ENCODE results near the gene HOOK1. TPM values are rescaled to one million over a fixed set of nuclear protein-coding genes. Genes with fewer than 3 reads are reported as not detected.
A peak's percentile ranks its signal among the peaks of the same experiment; 100 is the strongest.

The HOOK1 gene
- total and polyA plus RNA-seq, 2 donors (not counting 3 experiments of a cell fraction or from before 2014, with no cell fraction given) = not detected

GRCh38 chr1:59803458-59804038, 11.2 kb upstream of the HOOK1 start:
- Histone ChIP-seq H3K4me1 (ENCODE audit: control insufficient read depth, extremely low read depth, insufficient read depth, low read length) (no peaks in the 10 kb centered on the region), H3K27ac (ENCODE audit: insufficient read depth, low read depth, low read length) (no peak overlapping the region), H3K4me2 (ENCODE audit: insufficient read depth, low read length) (no peak overlapping the region), H3K9me3 (replicated peaks; ENCODE audit: control insufficient read depth, insufficient read depth, low read length) (no peaks in the 10 kb centered on the region), H3K79me2 (ENCODE audit: control insufficient read depth, insufficient read depth, low read length) (no peaks in the 10 kb centered on the region), H3K9ac (replicated peaks; ENCODE audit: extremely low read depth, insufficient read depth, low read length) (no peak overlapping the region), H3K27me3 (ENCODE audit: control insufficient read depth in 2 of 2, insufficient read depth in 2 of 2, low read length in 2 of 2) (peaks cover 0 to 4% of the 10 kb centered on the region in 2 experiments), H3K36me3 (ENCODE audit: control insufficient read depth in 2 of 2, extremely low read depth in 1 of 2, insufficient read depth in 2 of 2, low read length in 2 of 2) (no peaks in the 10 kb centered on the region), H2AFZ (ENCODE audit: low read depth, low read length) (no peak overlapping the region), H4K20me1 (replicated peaks; ENCODE audit: control insufficient read depth, extremely low read depth, insufficient read depth, low read length) (no peaks in the 10 kb centered on the region), H3K9me1 (replicated peaks; ENCODE audit: control insufficient read depth, extremely low read depth, insufficient read depth, low read length) (no peaks in the 10 kb centered on the region), H3K4me3 (replicated peaks in 1 of 3; ENCODE audit: insufficient read depth in 1 of 3, low read depth in 1 of 3, low read length in 3 of 3) (no peak overlapping the region)
- DNase-seq (ENCODE audit: low read depth, low spot score) (peak; percentile 70), FAIRE-seq (no peak)
- dilution Hi-C loops (cut with MboI; ENCODE audit: extremely low pct_ligation_motif_present, low sequenced_read_pairs) = no loop called here
- ChIA-PET POLR2A (no interaction called here), CTCF (interaction anchor here (0.8 kb wide), 1 partner anchor 144 kb away, joined by 3 read pairs; no protein-coding TSS in a partner anchor)
- TF ChIP-seq FOS (IDR thresholded peaks at IDR 0.05; ENCODE audit: borderline replicate concordance, insufficient read depth, low read length) (no peak), CTCF (IDR thresholded peaks at IDR 0.05; ENCODE audit: extremely low read depth in 1 of 2, insufficient read depth in 1 of 2, low read depth in 1 of 2, low read length in 2 of 2) (no peak), MAX (IDR thresholded peaks at IDR 0.05; ENCODE audit: insufficient read depth, insufficient read length) (no peak), GATA2 (IDR thresholded peaks at IDR 0.05; ENCODE audit: insufficient read depth, insufficient read length, low read depth, low read length) (no peak), EZH2 (IDR thresholded peaks at IDR 0.05; ENCODE audit: borderline replicate concordance, low read depth, low read length, severe bottlenecking) (no peak), JUN (IDR thresholded peaks at IDR 0.05; ENCODE audit: borderline replicate concordance, insufficient read depth, insufficient read length, low read depth) (no peak), POLR2A (IDR thresholded peaks at IDR 0.05; ENCODE audit: low read depth, low read length) (no peak), POLR2AphosphoS5 (IDR thresholded peaks at IDR 0.05; ENCODE audit: insufficient read depth, low read depth, low read length) (no peak), MYC (IDR thresholded peaks at IDR 0.05; ENCODE audit: low read depth, low read length) (no peak)
- no TSS peak for BruUV-seq (replicated peaks)
- intact Hi-C loops (cut with micrococcal nuclease) = no loop called here

All from endothelial cell of umbilical vein (primary cell).